ENCODE measurements around the gene OTX1. TPM values are rescaled to one million over a fixed set of nuclear protein-coding genes. Genes with fewer than 3 reads are reported as not detected.

OTX1 gene
- total RNA-seq, 2 donors from 2014 or later, result 11.7 to 19.0 TPM

GRCh38 chr2:63029058-63029457 is 21.6 kb upstream of the OTX1 start:
- H3K4me1 Mint-ChIP-seq, result no peaks in the 10 kb centered on the region
- Histone ChIP-seq H3K9me3 (ENCODE audit: control insufficient read depth, low read length) (no peaks in the 10 kb centered on the region), H3K9ac (ENCODE audit: extremely low read depth, low read length, poor library complexity, severe bottlenecking) (no peak overlapping the region), H3K27me3 (ENCODE audit: control insufficient read depth, insufficient read depth, low read length, poor library complexity, severe bottlenecking) (no peaks in the 10 kb centered on the region), H3K4me1 (ENCODE audit: control insufficient read depth, insufficient read depth, low read length) (no peaks in the 10 kb centered on the region), H3K36me3 (ENCODE audit: control insufficient read depth, insufficient read depth, low read length) (no peaks in the 10 kb centered on the region), H3K4me3 (ENCODE audit: low read length) (no peak overlapping the region), H3K27ac (ENCODE audit: low read depth, low read length) (no peak overlapping the region)
- 93 to 100% methylated on average over 1 of the region's 1 CpG for WGBS, 2 experiments (ENCODE audit: insufficient coverage in 1 of 2, insufficient read length in 1 of 2)
- H3K27me3 Mint-ChIP-seq (ENCODE audit: insufficient read depth), result no peaks in the 10 kb centered on the region
- DNase-seq, result no peak
- no peak for TF ChIP-seq CTCF (conservative IDR thresholded peaks at IDR 0.05)
- no peaks in the 10 kb centered on the region for H3K36me3 Mint-ChIP-seq (ENCODE audit: low read depth)
- H3K27ac Mint-ChIP-seq, result no peak overlapping the region
- H3K4me3 Mint-ChIP-seq, result no peak overlapping the region
- no peaks in the 10 kb centered on the region for H3K9me3 Mint-ChIP-seq

- no peak overlapping the region for H3K27ac Mint-ChIP-seq
- Histone ChIP-seq H3K27me3 (ENCODE audit: control insufficient read depth, insufficient read depth, low read length, poor library complexity, severe bottlenecking) (no peaks in the 10 kb centered on the region), H3K9ac (ENCODE audit: extremely low read depth, low read length, poor library complexity, severe bottlenecking) (no peak overlapping the region), H3K9me3 (ENCODE audit: control insufficient read depth, low read length) (no peaks in the 10 kb centered on the region), H3K36me3 (ENCODE audit: control insufficient read depth, insufficient read depth, low read length) (no peaks in the 10 kb centered on the region), H3K27ac (ENCODE audit: low read depth, low read length) (no peak overlapping the region), H3K4me1 (ENCODE audit: control insufficient read depth, insufficient read depth, low read length) (no peaks in the 10 kb centered on the region), H3K4me3 (ENCODE audit: low read length) (no peak overlapping the region)
- no peak overlapping the region for H3K4me3 Mint-ChIP-seq
- no peak for TF ChIP-seq CTCF (conservative IDR thresholded peaks at IDR 0.05)
- no peaks in the 10 kb centered on the region for H3K36me3 Mint-ChIP-seq (ENCODE audit: low read depth)
- 86 to 87% methylated on average over 3 to 4 of the region's 4 CpGs for WGBS, 2 experiments (ENCODE audit: insufficient coverage in 1 of 2, insufficient read length in 1 of 2)
- no peaks in the 10 kb centered on the region for H3K4me1 Mint-ChIP-seq
- H3K27me3 Mint-ChIP-seq (ENCODE audit: insufficient read depth), result no peaks in the 10 kb centered on the region
- no peak for DNase-seq
- H3K9me3 Mint-ChIP-seq, result no peaks in the 10 kb centered on the region
These were observed 16.1 kb upstream of the OTX1 start for GRCh38 chr2:63034526-63034925.

GRCh38 chr2:63035169-63035568 is 15.5 kb upstream of the OTX1 start:
- WGBS, 2 experiments (ENCODE audit: insufficient coverage in 1 of 2, insufficient read length in 1 of 2), result 98 to 100% methylated on average over 2 of the region's 2 CpGs
- no peak overlapping the region for H3K4me3 Mint-ChIP-seq
- Histone ChIP-seq H3K9ac (ENCODE audit: extremely low read depth, low read length, poor library complexity, severe bottlenecking) (no peak overlapping the region), H3K27ac (ENCODE audit: low read depth, low read length) (no peak overlapping the region), H3K9me3 (ENCODE audit: control insufficient read depth, low read length) (no peaks in the 10 kb centered on the region), H3K27me3 (ENCODE audit: control insufficient read depth, insufficient read depth, low read length, poor library complexity, severe bottlenecking) (no peaks in the 10 kb centered on the region), H3K4me1 (ENCODE audit: control insufficient read depth, insufficient read depth, low read length) (no peaks in the 10 kb centered on the region), H3K4me3 (ENCODE audit: low read length) (no peak overlapping the region), H3K36me3 (ENCODE audit: control insufficient read depth, insufficient read depth, low read length) (no peaks in the 10 kb centered on the region)
- DNase-seq, result no peak
- TF ChIP-seq CTCF (conservative IDR thresholded peaks at IDR 0.05), result no peak
- no peaks in the 10 kb centered on the region for H3K36me3 Mint-ChIP-seq (ENCODE audit: low read depth)
- H3K4me1 Mint-ChIP-seq, result peaks cover under 1% of the 10 kb centered on the region
- H3K9me3 Mint-ChIP-seq, result no peaks in the 10 kb centered on the region
- no peaks in the 10 kb centered on the region for H3K27me3 Mint-ChIP-seq (ENCODE audit: insufficient read depth)
- H3K27ac Mint-ChIP-seq, result no peak overlapping the region

Measured in endodermal cell (in vitro differentiated cells).